Stimulated activated CD4-positive, alpha-beta T cell treated with anti-CD3 and anti-CD28 coated beads, Interleukin-15, amount 100 ng/mL, for 48 hours (primary cell): ENCODE data around the gene KCNJ6.

Experiments
- DNase-seq, 2 donors: peaks; one replicate each; pipeline ENCODE4 v3.0.0-alpha.2; 2020; ENCODE audit warnings: low read depth in 2 of 2

The KCNJ6 gene

DNA sequence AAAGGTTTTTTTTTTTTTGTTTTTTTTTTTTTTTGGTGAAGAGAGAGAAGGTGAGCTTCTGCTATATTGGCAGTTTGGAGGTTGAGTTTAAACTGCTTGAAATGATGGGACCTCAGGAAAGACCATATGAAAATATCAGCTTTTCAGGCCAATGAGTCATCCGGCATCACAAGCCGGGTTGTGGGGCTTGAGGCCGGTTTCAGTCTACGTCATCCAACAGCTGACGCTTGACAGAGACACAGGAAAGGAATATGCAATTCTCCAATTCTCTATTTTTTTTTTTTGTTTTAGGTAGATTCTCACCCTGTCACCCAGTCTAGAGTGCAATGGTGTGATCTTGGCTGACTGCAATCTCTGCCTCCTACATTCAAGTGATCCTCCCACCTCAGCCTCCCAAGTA lies 52.4 kb downstream of the KCNJ6 start:
- no peak for DNase-seq

- DNase-seq: no peak
Observed at GRCh38 chr21:37862536-37862935, 53.7 kb downstream of the KCNJ6 start.

DNA sequence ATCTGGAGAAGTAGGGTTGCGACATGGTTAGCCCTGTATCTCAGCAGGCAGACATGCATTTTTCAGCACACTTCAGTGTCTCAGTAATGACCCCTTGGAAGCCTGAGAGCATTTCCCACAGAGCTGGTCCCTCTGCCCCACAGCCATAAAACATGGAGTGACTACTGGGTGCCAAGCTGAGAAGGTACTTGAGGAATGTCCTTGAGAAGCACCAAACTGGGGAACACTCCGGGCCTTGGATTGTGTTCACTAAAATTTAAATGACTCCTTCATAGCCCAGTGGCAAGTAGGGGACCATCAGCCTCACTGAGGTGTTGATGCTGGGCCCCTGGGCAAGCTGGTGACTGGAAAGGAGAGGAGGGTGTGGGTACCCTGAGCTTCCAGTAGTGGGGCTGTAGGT lies 54.7 kb downstream of the KCNJ6 start:
- no peak for DNase-seq

- DNase-seq: no peak
Observed at GRCh38 chr21:37860416-37860815, 55.8 kb downstream of the KCNJ6 start.

GRCh38 chr21:37855647-37856625 lies 60.3 kb downstream of the KCNJ6 start:
- DNase-seq: no peak

GRCh38 chr21:37855271-37855646 lies 61.0 kb downstream of the KCNJ6 start:
- DNase-seq: no peak

- no peak for DNase-seq
Observed at GRCh38 chr21:37849506-37850102, 66.7 kb downstream of the KCNJ6 start.

GRCh38 chr21:37848721-37849490 lies 67.4 kb downstream of the KCNJ6 start:
- no peak for DNase-seq

DNA sequence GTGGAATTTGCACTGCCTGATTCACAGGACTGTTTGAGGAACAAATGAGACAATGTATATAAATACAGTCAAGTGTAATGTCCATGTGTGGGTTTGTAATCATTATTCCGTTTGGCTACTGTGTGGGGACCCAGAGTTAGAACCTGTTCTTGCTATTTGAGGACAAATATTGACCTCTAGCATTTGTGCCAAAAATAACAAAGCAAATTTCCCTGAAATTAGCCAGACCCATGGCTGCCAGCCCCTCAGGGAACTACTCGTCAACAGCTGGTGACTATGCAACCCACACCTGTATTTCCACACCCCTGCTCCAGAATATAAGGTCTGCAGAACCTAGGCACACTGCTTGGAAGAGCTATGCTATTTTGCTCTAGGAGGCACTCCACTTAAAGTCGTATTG lies 70.7 kb downstream of the KCNJ6 start:
- no peak for DNase-seq

GRCh38 chr21:37843191-37843590 lies 73.1 kb downstream of the KCNJ6 start:
- DNase-seq: no peak

GRCh38 chr21:37842163-37842919 lies 73.9 kb downstream of the KCNJ6 start:
- no peak for DNase-seq

DNA sequence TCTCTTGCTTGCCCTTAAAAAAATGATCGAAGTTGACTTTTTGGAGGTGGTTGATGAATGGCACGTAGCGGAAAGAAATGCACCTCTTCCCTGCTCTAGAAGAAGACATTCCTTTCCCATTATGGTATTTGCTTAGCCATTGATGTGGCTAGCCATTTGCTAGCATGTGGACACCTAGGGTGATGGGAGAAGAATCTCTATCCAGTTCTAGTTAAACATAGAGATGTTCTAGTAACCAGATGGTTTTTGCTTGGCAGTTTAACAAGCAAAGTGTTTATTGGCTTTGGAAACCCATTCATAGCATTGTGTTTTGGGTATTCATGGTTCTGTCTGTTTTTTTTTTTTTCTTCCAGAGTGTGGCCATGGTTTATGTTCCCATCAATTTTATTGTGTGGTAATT lies 78.9 kb downstream of the KCNJ6 start:
- no peak for DNase-seq

GRCh38 chr21:37835481-37835880 lies 80.8 kb downstream of the KCNJ6 start:
- DNase-seq: no peak

DNA sequence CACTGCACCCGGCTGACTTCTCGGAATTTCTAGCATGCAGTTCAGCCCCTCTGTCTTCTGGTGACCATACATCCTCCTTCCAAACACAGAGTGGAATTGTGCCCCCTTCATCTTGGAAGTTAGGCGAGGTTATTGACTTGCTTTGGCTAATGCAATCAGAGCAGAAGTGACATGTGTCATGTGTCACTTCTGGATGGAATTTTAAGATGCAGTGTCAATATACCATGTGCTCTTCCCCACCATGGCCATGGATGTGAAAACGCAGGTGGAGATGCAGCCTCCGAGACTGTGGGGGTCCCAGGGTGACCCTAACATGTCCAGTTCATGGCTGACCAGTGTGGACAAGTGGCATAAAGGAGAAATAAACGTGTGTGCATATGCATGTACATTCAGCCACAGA lies 83.0 kb downstream of the KCNJ6 start:
- DNase-seq: no peak

DNA sequence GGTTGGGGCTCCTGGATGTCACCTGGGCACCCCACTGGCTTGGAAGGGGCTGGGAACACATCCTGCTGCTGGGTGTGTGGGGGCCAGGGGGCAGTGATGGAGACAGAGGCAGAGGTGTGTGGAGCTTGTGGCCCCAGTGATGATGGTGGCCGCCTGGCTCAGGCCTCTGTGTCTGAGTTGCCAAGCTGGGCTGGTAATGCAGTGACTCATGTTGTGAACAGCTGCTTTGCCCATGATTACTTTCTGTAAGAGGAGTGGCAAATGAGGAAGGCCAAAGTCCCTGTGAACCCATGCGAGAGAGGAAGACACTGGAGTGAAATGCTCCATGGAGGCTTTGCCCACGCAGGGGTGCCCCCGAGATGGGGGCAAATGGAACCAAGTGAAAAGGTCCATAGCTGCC lies 86.8 kb downstream of the KCNJ6 start:
- DNase-seq: no peak

GRCh38 chr21:37828991-37829390 lies 87.3 kb downstream of the KCNJ6 start:
- DNase-seq: no peak

- DNase-seq: no peak
Observed at GRCh38 chr21:37828556-37828955, 87.7 kb downstream of the KCNJ6 start.

GRCh38 chr21:37827913-37828312 lies 88.3 kb downstream of the KCNJ6 start:
- DNase-seq: no peak

GRCh38 chr21:37821786-37822450 lies 94.3 kb downstream of the KCNJ6 start:
- no peak for DNase-seq

GRCh38 chr21:37821092-37821491 lies 95.2 kb downstream of the KCNJ6 start:
- no peak for DNase-seq

DNA sequence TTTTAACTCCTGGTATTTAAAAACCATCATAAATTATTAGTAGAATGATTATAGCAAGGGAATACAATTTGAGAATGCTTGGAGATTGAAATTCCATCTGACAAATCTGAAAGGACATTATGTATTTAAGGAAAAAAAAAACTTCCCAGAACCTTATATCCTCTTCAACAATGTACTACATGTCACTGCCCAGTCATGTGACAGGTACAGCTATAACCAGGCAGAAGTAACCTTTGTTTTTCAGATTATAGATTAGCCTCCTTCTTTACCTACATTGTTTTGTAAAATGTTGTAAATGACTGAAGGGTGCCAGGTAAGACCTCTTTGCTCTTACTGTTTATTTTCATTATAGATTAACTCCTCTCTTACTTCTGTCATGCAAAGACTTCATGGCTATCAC lies 96.9 kb downstream of the KCNJ6 start:
- no peak for DNase-seq
